ENCODE data around the gene CNNM2.

GRCh38 chr10:102868911-102869257 lies 49.2 kb upstream of the CNNM2 start:
- TF ChIP-seq, protein P1, sequence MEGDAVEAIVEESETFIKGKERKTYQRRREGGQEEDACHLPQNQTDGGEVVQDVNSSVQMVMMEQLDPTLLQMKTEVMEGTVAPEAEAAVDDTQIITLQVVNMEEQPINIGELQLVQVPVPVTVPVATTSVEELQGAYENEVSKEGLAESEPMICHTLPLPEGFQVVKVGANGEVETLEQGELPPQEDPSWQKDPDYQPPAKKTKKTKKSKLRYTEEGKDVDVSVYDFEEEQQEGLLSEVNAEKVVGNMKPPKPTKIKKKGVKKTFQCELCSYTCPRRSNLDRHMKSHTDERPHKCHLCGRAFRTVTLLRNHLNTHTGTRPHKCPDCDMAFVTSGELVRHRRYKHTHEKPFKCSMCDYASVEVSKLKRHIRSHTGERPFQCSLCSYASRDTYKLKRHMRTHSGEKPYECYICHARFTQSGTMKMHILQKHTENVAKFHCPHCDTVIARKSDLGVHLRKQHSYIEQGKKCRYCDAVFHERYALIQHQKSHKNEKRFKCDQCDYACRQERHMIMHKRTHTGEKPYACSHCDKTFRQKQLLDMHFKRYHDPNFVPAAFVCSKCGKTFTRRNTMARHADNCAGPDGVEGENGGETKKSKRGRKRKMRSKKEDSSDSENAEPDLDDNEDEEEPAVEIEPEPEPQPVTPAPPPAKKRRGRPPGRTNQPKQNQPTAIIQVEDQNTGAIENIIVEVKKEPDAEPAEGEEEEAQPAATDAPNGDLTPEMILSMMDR (IDR thresholded peaks at IDR 0.05; ENCODE audit: low read depth, low read length, poor library complexity, severe bottlenecking): no peak
- TF ChIP-seq EZH2phosphoT487 (IDR thresholded peaks at IDR 0.05; ENCODE audit: borderline replicate concordance, low read length): no peak
